ENCODE results near the gene ADSS2.
"Not testable (repeated sequence)": the region's sequence is repeated elsewhere in the genome, so short reads cannot be mapped to it uniquely, and the experiment has no call there.

ADSS2 gene

GRCh38 chr1:244375051-244375450, 76.7 kb downstream of the ADSS2 start:
- Mint-ChIP-seq H3K4me1 (ENCODE audit: low read depth) (peaks cover 2% of the 10 kb centered on the region), H3K4me3 (no peak overlapping the region), H3K27ac (no peak overlapping the region), H3K36me3 (ENCODE audit: low read depth) (no peaks in the 10 kb centered on the region), H3K27me3 (ENCODE audit: low read depth) (no peaks in the 10 kb centered on the region), H3K9me3 (no peaks in the 10 kb centered on the region)
- DNase-seq (ENCODE audit: low spot score) = no peak

GRCh38 chr1:244374484-244374883, 77.2 kb downstream of the ADSS2 start:
- not testable (repeated sequence) for H3K4me3 Mint-ChIP-seq; DNase-seq (ENCODE audit: low spot score); H3K27ac Mint-ChIP-seq; H3K9me3 Mint-ChIP-seq; H3K36me3 Mint-ChIP-seq (ENCODE audit: low read depth); H3K4me1 Mint-ChIP-seq (ENCODE audit: low read depth); H3K27me3 Mint-ChIP-seq (ENCODE audit: low read depth)

- Mint-ChIP-seq H3K4me1 (ENCODE audit: low read depth) (peaks cover 2% of the 10 kb centered on the region), H3K4me3 (no peak overlapping the region), H3K36me3 (ENCODE audit: low read depth) (no peaks in the 10 kb centered on the region), H3K9me3 (no peaks in the 10 kb centered on the region), H3K27me3 (ENCODE audit: low read depth) (no peaks in the 10 kb centered on the region), H3K27ac (no peak overlapping the region)
- DNase-seq (ENCODE audit: low spot score) = no peak
Observed at GRCh38 chr1:244371242-244372141, 80.2 kb downstream of the ADSS2 start.

- Mint-ChIP-seq H3K9me3 (peaks cover 3% of the 10 kb centered on the region), H3K4me1 (ENCODE audit: low read depth) (peaks cover 2% of the 10 kb centered on the region), H3K27me3 (ENCODE audit: low read depth) (no peaks in the 10 kb centered on the region), H3K27ac (no peak overlapping the region), H3K4me3 (no peak overlapping the region), H3K36me3 (ENCODE audit: low read depth) (no peaks in the 10 kb centered on the region)
- no peak for DNase-seq (ENCODE audit: low spot score)
Observed at GRCh38 chr1:244370060-244370637, 81.6 kb downstream of the ADSS2 start.

GRCh38 chr1:244369256-244370057, 82.3 kb downstream of the ADSS2 start:
- peaks cover 2% of the 10 kb centered on the region for H3K4me1 Mint-ChIP-seq (ENCODE audit: low read depth)
- peaks cover 10% of the 10 kb centered on the region for H3K9me3 Mint-ChIP-seq

GRCh38 chr1:244368279-244368678, 83.4 kb downstream of the ADSS2 start:
- H3K4me1 Mint-ChIP-seq (ENCODE audit: low read depth) = peaks cover 2% of the 10 kb centered on the region
- no peak overlapping the region for H3K4me3 Mint-ChIP-seq
- H3K27me3 Mint-ChIP-seq (ENCODE audit: low read depth) = no peaks in the 10 kb centered on the region
- H3K27ac Mint-ChIP-seq = no peak overlapping the region
- peaks cover 12% of the 10 kb centered on the region for H3K9me3 Mint-ChIP-seq
- DNase-seq (ENCODE audit: low spot score) = no peak
- no peaks in the 10 kb centered on the region for H3K36me3 Mint-ChIP-seq (ENCODE audit: low read depth)

More at GRCh38 chr1:244369256-244370057, 82.3 kb downstream of the ADSS2 start:
- no peak overlapping the region for H3K27ac Mint-ChIP-seq
- no peak overlapping the region for H3K4me3 Mint-ChIP-seq
- no peaks in the 10 kb centered on the region for H3K27me3 Mint-ChIP-seq (ENCODE audit: low read depth)
- no peak for DNase-seq (ENCODE audit: low spot score)
- H3K36me3 Mint-ChIP-seq (ENCODE audit: low read depth) = no peaks in the 10 kb centered on the region

GRCh38 chr1:244367399-244368114, 84.2 kb downstream of the ADSS2 start:
- no peaks in the 10 kb centered on the region for H3K36me3 Mint-ChIP-seq (ENCODE audit: low read depth)
- H3K4me1 Mint-ChIP-seq (ENCODE audit: low read depth) = peaks cover 2% of the 10 kb centered on the region
- DNase-seq (ENCODE audit: low spot score) = no peak
- H3K4me3 Mint-ChIP-seq = no peak overlapping the region
- no peak overlapping the region for H3K27ac Mint-ChIP-seq
- H3K9me3 Mint-ChIP-seq = peaks cover 12% of the 10 kb centered on the region
- no peaks in the 10 kb centered on the region for H3K27me3 Mint-ChIP-seq (ENCODE audit: low read depth)

- no peaks in the 10 kb centered on the region for H3K36me3 Mint-ChIP-seq (ENCODE audit: low read depth)
- H3K4me3 Mint-ChIP-seq = no peak overlapping the region
Observed at GRCh38 chr1:244365809-244366208, 85.9 kb downstream of the ADSS2 start.

GRCh38 chr1:244365262-244365661, 86.4 kb downstream of the ADSS2 start:
- not testable (repeated sequence) for H3K4me1 Mint-ChIP-seq (ENCODE audit: low read depth); H3K36me3 Mint-ChIP-seq (ENCODE audit: low read depth); H3K27ac Mint-ChIP-seq; H3K4me3 Mint-ChIP-seq; H3K27me3 Mint-ChIP-seq (ENCODE audit: low read depth); DNase-seq (ENCODE audit: low spot score)
- peaks cover 12% of the 10 kb centered on the region for H3K9me3 Mint-ChIP-seq

More at GRCh38 chr1:244365809-244366208, 85.9 kb downstream of the ADSS2 start:
- no peak for DNase-seq (ENCODE audit: low spot score)
- peaks cover 12% of the 10 kb centered on the region for H3K9me3 Mint-ChIP-seq
- H3K4me1 Mint-ChIP-seq (ENCODE audit: low read depth) = no peaks in the 10 kb centered on the region
- no peaks in the 10 kb centered on the region for H3K27me3 Mint-ChIP-seq (ENCODE audit: low read depth)
- no peak overlapping the region for H3K27ac Mint-ChIP-seq

GRCh38 chr1:244362476-244362875, 89.2 kb downstream of the ADSS2 start:
- DNase-seq (ENCODE audit: low spot score) = no peak
- peaks cover 12% of the 10 kb centered on the region for H3K9me3 Mint-ChIP-seq
- no peaks in the 10 kb centered on the region for H3K36me3 Mint-ChIP-seq (ENCODE audit: low read depth)
- H3K27me3 Mint-ChIP-seq (ENCODE audit: low read depth) = no peaks in the 10 kb centered on the region
- H3K4me1 Mint-ChIP-seq (ENCODE audit: low read depth) = no peaks in the 10 kb centered on the region
- no peak overlapping the region for H3K27ac Mint-ChIP-seq
- H3K4me3 Mint-ChIP-seq = no peak overlapping the region

GRCh38 chr1:244361764-244362473, 89.8 kb downstream of the ADSS2 start:
- no peak overlapping the region for H3K4me3 Mint-ChIP-seq
- H3K36me3 Mint-ChIP-seq (ENCODE audit: low read depth) = no peaks in the 10 kb centered on the region
- DNase-seq (ENCODE audit: low spot score) = no peak
- peaks cover 12% of the 10 kb centered on the region for H3K9me3 Mint-ChIP-seq
- H3K4me1 Mint-ChIP-seq (ENCODE audit: low read depth) = no peaks in the 10 kb centered on the region
- no peak overlapping the region for H3K27ac Mint-ChIP-seq
- no peaks in the 10 kb centered on the region for H3K27me3 Mint-ChIP-seq (ENCODE audit: low read depth)
